HCT116 (cell line): ENCODE measurements around the gene CDKL5. TPM values are rescaled to one million over a fixed set of nuclear protein-coding genes. Genes with fewer than 3 reads are reported as not detected.

ENCODE experiments used
- ATAC-seq: fragments of 200-7000 bp; cut with Tn5 transposase; 2 replicates; pipeline ENCODE4 v1.9.1; 2020; ENCODE audit warnings: mild to moderate bottlenecking, moderate library complexity
- BruUV-seq: library from RNA; stranded (reverse); fragments of 400-500 nt; replicated peaks from 2 replicates; lab custom pipeline; 2021; lab: Mats Ljungman, UMichigan
- CTCF ChIA-PET: fragments of 300-600 bp; sonication (Branson Sonifier 250); formaldehyde crosslinking; loops from one replicate; lab custom pipeline; 2021; ENCODE audit warnings: antibody characterized with exemption; lab: Charles Lee
- POLR2A ChIA-PET: fragments of 300-600, 350-600 bp; sonication (Branson Sonifier 250); formaldehyde crosslinking; loops from one replicate; lab custom pipeline; 2021; ENCODE audit warnings: antibody characterized with exemption; lab: Charles Lee
- RAD21 ChIA-PET, 2 experiments: fragments of 300-600 bp; sonication (Branson Sonifier 250); formaldehyde crosslinking; loops; one replicate each; lab custom pipeline; 2023; ENCODE audit warnings: low total read pairs in 2 of 2; ENCODE audit not compliant: uncharacterized antibody in 2 of 2, unreplicated experiment in 2 of 2, low non-redundant PET in 1 of 2; lab: Charles Lee
- DNase-seq: peaks from one replicate; pipeline ENCODE4 v3.0.0-alpha.2; 2010; ENCODE audit warnings: low read depth, low spot score
- H2AFZ ChIP-seq: fragments of 200-600 bp; shearing (Covaris generic), sonication (generic); 2 replicates; pipeline ENCODE4 v1.6.1; 2017; ENCODE audit warnings: low read depth, mixed run types, mixed read lengths, antibody characterized with exemption, low read length; ENCODE audit not compliant: poor library complexity, severe bottlenecking
- H3K27ac ChIP-seq: 2 replicates; pipeline ENCODE4 v1.5.1; 2012; ENCODE audit warnings: low read depth, low read length
- H3K27me3 ChIP-seq: fragments of 200-600 bp; sonication (generic); 2 replicates; pipeline ENCODE4 v1.6.1; 2016; ENCODE audit warnings: mixed run types, low read length, mixed read lengths; ENCODE audit not compliant: insufficient read depth
- H3K36me3 ChIP-seq, 2 experiments: fragments of 200-500 bp in 1 of 2; fragments of 200-600 bp in 1 of 2; sonication (Bioruptor generic) in 1 of 2; sonication (generic) in 1 of 2; 2 replicates each; pipeline versions ENCODE4 v1.5.1 to v1.6.1; 2014 to 2016; ENCODE audit warnings: low read length in 2 of 2, inconsistent platforms in 1 of 2, mixed read lengths in 1 of 2, mixed run types in 1 of 2; ENCODE audit not compliant: insufficient read depth in 2 of 2, control insufficient read depth in 1 of 2
- H3K4me1 ChIP-seq, 2 experiments: fragments of 200-600 bp in 1 of 2; sonication (generic) in 1 of 2; 2 replicates each; pipeline versions ENCODE4 v1.5.1 to v1.6.1; 2012 to 2017; ENCODE audit warnings: low read length in 2 of 2, inconsistent platforms in 1 of 2, mild to moderate bottlenecking in 1 of 2, mixed read lengths in 1 of 2, mixed run types in 1 of 2, moderate library complexity in 1 of 2; ENCODE audit not compliant: insufficient read depth in 2 of 2, control insufficient read depth in 1 of 2
- H3K4me2 ChIP-seq: fragments of 200-600 bp; sonication (generic); 2 replicates; pipeline ENCODE4 v1.6.1; 2017; ENCODE audit warnings: mixed run types, low read length, mixed read lengths
- H3K4me3 ChIP-seq, 2 experiments: fragments of 200-600 bp in 1 of 2; sonication (generic) in 1 of 2; replicated peaks in 1 of 2; 2 replicates each; pipeline ENCODE4 v1.5.1; 2011 to 2016; ENCODE audit warnings: low read length in 2 of 2, control low read depth in 1 of 2, low read depth in 1 of 2, mild to moderate bottlenecking in 1 of 2, mixed read lengths in 1 of 2, mixed run types in 1 of 2
- H3K79me2 ChIP-seq: fragments of 200-600 bp; sonication (generic); 2 replicates; pipeline ENCODE4 v1.6.1; 2017; ENCODE audit warnings: mild to moderate bottlenecking, mixed run types, low read length, moderate library complexity, mixed read lengths; ENCODE audit not compliant: insufficient read depth
- H3K9ac ChIP-seq: fragments of 200-600 bp; sonication (generic); 2 replicates; pipeline ENCODE4 v1.6.1; 2016; ENCODE audit warnings: low read length, mixed read lengths
- H3K9me2 ChIP-seq: fragments of 200-600 bp; sonication (generic), shearing (Covaris generic); 2 replicates; pipeline ENCODE4 v1.6.1; 2017; ENCODE audit warnings: mixed run types, mild to moderate bottlenecking, moderate library complexity; ENCODE audit not compliant: insufficient read depth
- H3K9me3 ChIP-seq, 2 experiments: fragments of 200-500 bp in 1 of 2; fragments of 200-600 bp in 1 of 2; sonication (Bioruptor generic) in 1 of 2; sonication (generic) in 1 of 2; 2 replicates each; pipeline ENCODE4 v1.6.1; 2014 to 2017; ENCODE audit warnings: low read length in 2 of 2, mixed read lengths in 2 of 2, inconsistent platforms in 1 of 2, low read depth in 1 of 2, mild to moderate bottlenecking in 1 of 2, mixed run types in 1 of 2, moderate library complexity in 1 of 2; ENCODE audit not compliant: control insufficient read depth in 1 of 2, insufficient read depth in 1 of 2
- H4K20me1 ChIP-seq: fragments of 200-600 bp; sonication (generic), shearing (Covaris generic); 2 replicates; pipeline ENCODE4 v1.6.1; 2017; ENCODE audit warnings: mixed run types, mild to moderate bottlenecking, moderate library complexity; ENCODE audit not compliant: insufficient read depth
- CEBPB ChIP-seq: IDR thresholded peaks from 2 replicates; pipeline ENCODE4 v1.6.1; 2012; ENCODE audit warnings: low read depth
- CTCF ChIP-seq, 3 experiments: fragments of 200-600 bp in 1 of 3; sonication (generic) in 1 of 3; IDR thresholded peaks in 2 of 3; conservative IDR thresholded peaks in 1 of 3; 2 replicates each; pipeline ENCODE4 v1.5.1; 2012 to 2017; ENCODE audit warnings: low read depth in 2 of 3, low read length in 2 of 3, antibody characterized with exemption in 1 of 3, borderline replicate concordance in 1 of 3, control low read depth in 1 of 3, mild to moderate bottlenecking in 1 of 3, mixed read lengths in 1 of 3, mixed run types in 1 of 3, moderate library complexity in 1 of 3; ENCODE audit not compliant: insufficient read depth in 1 of 3
- ELF1 ChIP-seq: IDR thresholded peaks from 2 replicates; pipeline ENCODE4 v1.6.1; 2012; ENCODE audit warnings: low read depth, borderline replicate concordance
- EZH2phosphoT487 ChIP-seq: fragments of 200-600 bp; IDR thresholded peaks from 2 replicates; pipeline ENCODE4 v1.6.1; 2018; ENCODE audit warnings: antibody characterized with exemption, borderline replicate concordance
- FOSL1 ChIP-seq: IDR thresholded peaks from 2 replicates; pipeline ENCODE4 v1.6.1; 2012; ENCODE audit warnings: low read depth
- POLR2A ChIP-seq: IDR thresholded peaks from 2 replicates; pipeline ENCODE4 v1.7.0; 2011; ENCODE audit warnings: borderline replicate concordance; ENCODE audit not compliant: insufficient read depth, insufficient read length; ENCODE audit errors: extremely low read depth
- POLR2AphosphoS5 ChIP-seq: IDR thresholded peaks from 2 replicates; pipeline ENCODE4 v1.6.1; 2011; ENCODE audit warnings: mild to moderate bottlenecking, low read depth, low read length, moderate library complexity
- SIN3A ChIP-seq: IDR thresholded peaks from 2 replicates; pipeline ENCODE4 v1.6.1; 2012; ENCODE audit warnings: low read depth
- SP1 ChIP-seq: IDR thresholded peaks from 2 replicates; pipeline ENCODE4 v1.6.1; 2012; ENCODE audit warnings: low read depth
- SRF ChIP-seq: IDR thresholded peaks from 2 replicates; pipeline ENCODE4 v1.6.1; 2012; ENCODE audit warnings: low read depth
- TCF7L2 ChIP-seq: IDR thresholded peaks from 2 replicates; pipeline ENCODE4 v1.7.0; 2011; ENCODE audit warnings: borderline replicate concordance, inconsistent platforms; ENCODE audit not compliant: insufficient read depth, insufficient read length; ENCODE audit errors: extremely low read depth
- YY1 ChIP-seq: IDR thresholded peaks from 2 replicates; pipeline ENCODE4 v1.6.1; 2011; ENCODE audit warnings: low read length, low read depth, moderate library complexity, mild to moderate bottlenecking; ENCODE audit not compliant: insufficient replicate concordance; ENCODE audit errors: extremely low read depth
- ZFX ChIP-seq: fragments of 450-650 bp; IDR thresholded peaks from 2 replicates; pipeline ENCODE4 v1.6.1; 2017
- intact Hi-C: fragments of 100-400 bp; cut with micrococcal nuclease; formaldehyde crosslinking; loops from 2 replicates; pipeline ENCODE4 v1.10.0; 2022
- total RNA-seq: library from RNA; stranded (reverse); gene quantifications from one replicate; pipeline ENCODE4 v1.2.1, GENCODE V29; 2021; ENCODE audit not compliant: unreplicated experiment

Gene CDKL5
- total RNA-seq, 1 experiment from 2014 or later, result 2.5 TPM

- RAD21 ChIA-PET, result no interaction called here
These were observed 250.6 kb downstream of the CDKL5 start for GRCh38 chrX:18676050-18676449.

More at GRCh38 chrX:18676050-18676449, 250.6 kb downstream of the CDKL5 start:
- no TSS peak for BruUV-seq
- POLR2A ChIA-PET, result no interaction called here
- CTCF ChIA-PET, result interaction anchor here (1.0 kb wide), 1 partner anchor 11 kb away, joined by 3 read pairs; no protein-coding TSS in a partner anchor
- Histone ChIP-seq H2AFZ (no peak overlapping the region), H3K9me2 (no peaks in the 10 kb centered on the region), H3K4me3 (no peak overlapping the region), H3K27me3 (no peaks in the 10 kb centered on the region), H3K9me3 (no peaks in the 10 kb centered on the region), H4K20me1 (no peaks in the 10 kb centered on the region), H3K27ac (no peak overlapping the region), H3K4me1 (peaks cover 0 to 6% of the 10 kb centered on the region in 2 experiments; a peak in 1 of 4 replicates), H3K79me2 (no peaks in the 10 kb centered on the region), H3K4me2 (peak overlapping the region; percentile 74; the same call in 1 of the 2 replicates), H3K9ac (no peak overlapping the region), H3K36me3 (no peaks in the 10 kb centered on the region)
- TF ChIP-seq SRF (no peak), YY1 (no peak), FOSL1 (no peak), EZH2phosphoT487 (no peak), SP1 (no peak), CTCF (IDR thresholded peaks at IDR 0.05 in 2 of 3, conservative IDR thresholded peaks at IDR 0.05 in 1 of 3; ENCODE audit: borderline replicate concordance in 1 of 3, insufficient read depth in 1 of 3, low read depth in 2 of 3, low read length in 2 of 3) (no peak), ZFX (no peak), TCF7L2 (no peak), ELF1 (no peak), POLR2A (no peak), CEBPB (no peak), POLR2AphosphoS5 (no peak), SIN3A (no peak)
- intact Hi-C loops, result loop anchor here (5.0 to 10.0 kb wide), 2 partner anchors 211 to 251 kb away; partner anchors contain the start of gene CDKL5
- no peak for ATAC-seq
- DNase-seq, result no peak
